PC-9 (cell line): Measurements from ENCODE around the gene INHBB. TPM values are rescaled to one million over a fixed set of nuclear protein-coding genes. Genes with fewer than 3 reads are reported as not detected.

Experiments used
- BruUV-seq: library from RNA; stranded (reverse); fragments of 400-500 nt; replicated peaks from 2 replicates; lab custom pipeline; 2021; lab: Mats Ljungman, UMichigan
- CTCF ChIA-PET: fragments of 300-600 bp; sonication (Branson Sonifier 250); formaldehyde crosslinking; loops from one replicate; lab custom pipeline; 2022; ENCODE audit warnings: antibody characterized with exemption; lab: Charles Lee
- POLR2A ChIA-PET: fragments of 300-600 bp; sonication (Branson Sonifier 250); formaldehyde crosslinking; loops from one replicate; lab custom pipeline; 2022; ENCODE audit warnings: antibody characterized with exemption; ENCODE audit not compliant: unreplicated experiment; lab: Charles Lee
- DNase-seq, 2 experiments: peaks; one replicate each; pipeline versions ENCODE4 v3.0.0 to v3.0.0-alpha.2; 2015 to 2022; ENCODE audit warnings: mixed read lengths in 1 of 2
- H2AFZ ChIP-seq: fragments of 200-600 bp; sonication (generic); 2 replicates; pipeline ENCODE4 v1.8.1; 2017; ENCODE audit warnings: antibody characterized with exemption
- H3F3A ChIP-seq: fragments of 200-600 bp; sonication (generic); 2 replicates; pipeline ENCODE4 v1.8.1; 2017; ENCODE audit warnings: antibody characterized with exemption, mild to moderate bottlenecking, low read depth; ENCODE audit not compliant: insufficient read depth
- H3K27ac ChIP-seq: fragments of 200-600 bp; sonication (generic); 2 replicates; pipeline ENCODE4 v1.6.1; 2016; ENCODE audit warnings: mixed run types
- H3K27me3 ChIP-seq: fragments of 200-600 bp; sonication (generic); 2 replicates; pipeline ENCODE4 v1.6.1; 2016; ENCODE audit warnings: low read depth, mixed run types; ENCODE audit not compliant: insufficient read depth
- H3K36me3 ChIP-seq: fragments of 200-600 bp; sonication (generic); 2 replicates; pipeline ENCODE4 v1.6.1; 2016; ENCODE audit warnings: low read depth, mixed run types
- H3K4me1 ChIP-seq: fragments of 200-600 bp; sonication (generic); replicated peaks from 2 replicates; pipeline ENCODE4 v1.6.1; 2016; ENCODE audit warnings: mixed run types; ENCODE audit not compliant: insufficient read depth
- H3K4me2 ChIP-seq: fragments of 200-600 bp; sonication (generic); 2 replicates; pipeline ENCODE4 v1.6.1; 2017; ENCODE audit warnings: mixed run types
- H3K4me3 ChIP-seq: fragments of 200-600 bp; sonication (generic); 2 replicates; pipeline ENCODE4 v1.6.1; 2016; ENCODE audit warnings: mixed run types
- H3K79me2 ChIP-seq: fragments of 200-600 bp; sonication (generic); 2 replicates; pipeline ENCODE4 v1.6.1; 2017; ENCODE audit warnings: low read depth, mixed run types
- H3K9me2 ChIP-seq: fragments of 200-600 bp; sonication (generic); 2 replicates; pipeline ENCODE4 v1.8.1; 2017; ENCODE audit warnings: mild to moderate bottlenecking; ENCODE audit not compliant: insufficient read depth
- H3K9me3 ChIP-seq: fragments of 200-600 bp; sonication (generic); 2 replicates; pipeline ENCODE4 v1.8.1; 2016; ENCODE audit warnings: low read depth; ENCODE audit not compliant: insufficient read depth
- H4K20me1 ChIP-seq: fragments of 200-600 bp; sonication (generic); 2 replicates; pipeline ENCODE4 v1.8.1; 2017; ENCODE audit not compliant: insufficient read depth
- EZH2 ChIP-seq: fragments of 200-600 bp; sonication (generic); IDR thresholded peaks from 2 replicates; pipeline ENCODE4 v1.8.0; 2017; ENCODE audit warnings: antibody characterized with exemption, low read depth
- intact Hi-C: fragments of 100-400 bp; cut with micrococcal nuclease; formaldehyde crosslinking; loops from one replicate; pipeline ENCODE4 v1.10.0; 2022; ENCODE audit not compliant: unreplicated experiment
- total RNA-seq: library from RNA; stranded (reverse); gene quantifications from 2 replicates; pipeline ENCODE4 v1.2.3, GENCODE V29; 2021
- TF ChIP-seq, protein P1 (sequence below): fragments of 200-600 bp; sonication (generic); conservative IDR thresholded peaks from 2 replicates; pipeline ENCODE4 v1.6.1; 2017; ENCODE audit warnings: mixed run types, antibody characterized with exemption, mild to moderate bottlenecking, moderate library complexity

INHBB gene
- total RNA-seq, 1 experiment from 2014 or later, result 57.5 TPM

DNA sequence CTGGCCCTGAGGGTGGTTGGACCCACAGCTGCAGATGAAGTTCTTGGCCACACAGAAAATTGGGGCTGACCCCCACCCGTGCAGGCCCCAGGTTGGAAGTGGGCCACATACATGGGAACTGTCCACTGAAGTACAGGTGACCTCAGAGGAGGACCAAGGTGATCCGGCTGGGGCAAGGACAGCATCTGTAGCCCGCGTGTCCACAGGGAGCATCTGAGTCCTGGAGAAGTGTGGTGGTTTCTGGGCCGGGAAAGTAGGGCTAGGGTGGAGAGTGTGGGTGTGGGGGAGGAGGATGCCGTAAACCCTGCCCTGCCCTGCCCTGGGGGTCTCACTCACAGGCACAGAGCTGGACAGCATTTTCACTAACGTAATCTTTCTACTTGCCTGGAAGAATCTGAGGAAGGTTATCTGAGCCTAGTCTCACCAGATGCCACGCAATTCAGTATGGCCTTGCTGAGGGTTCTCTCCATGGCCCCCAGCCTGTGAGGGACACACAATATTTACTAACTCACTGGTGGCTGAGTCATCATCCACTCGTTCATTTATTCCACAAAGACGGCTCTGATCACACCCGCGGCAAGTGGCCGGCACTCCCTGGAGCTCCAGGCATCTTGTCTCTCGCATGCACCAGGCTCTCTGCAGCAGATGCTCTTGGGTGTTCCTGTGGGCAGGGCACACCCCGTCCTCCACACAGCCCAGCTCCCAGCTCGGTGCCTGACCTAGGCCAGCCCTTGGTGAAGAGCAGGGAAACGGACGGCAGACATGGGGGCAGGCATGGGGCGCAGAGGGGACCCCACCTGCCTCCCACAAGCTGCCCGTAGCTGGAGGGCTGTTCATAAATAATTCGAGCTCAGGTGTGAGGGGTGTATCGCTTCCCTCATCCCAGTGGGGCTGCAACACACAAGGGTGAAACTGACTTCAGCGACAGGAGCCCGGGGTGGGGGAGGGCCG, 51.2 kb downstream of the INHBB start:
- Histone ChIP-seq H4K20me1 (no peaks in the 10 kb centered on the region), H3K4me2 (peak overlapping the region; percentile 75), H3F3A (peaks cover 41% of the 10 kb centered on the region), H2AFZ (no peak overlapping the region), H3K4me3 (peak overlapping the region; percentile 22; the same call in 1 of the 2 replicates), H3K9me3 (no peaks in the 10 kb centered on the region), H3K79me2 (no peaks in the 10 kb centered on the region), H3K27ac (peak overlapping the region; percentile 96), H3K36me3 (no peaks in the 10 kb centered on the region), H3K9me2 (no peaks in the 10 kb centered on the region), H3K27me3 (no peaks in the 10 kb centered on the region), H3K4me1 (peaks cover 61% of the 10 kb centered on the region)
- POLR2A ChIA-PET, result interaction anchor here (0.5 to 1.0 kb wide), 7 partner anchors 13 to 951 kb away, joined by 3 to 7 read pairs (median 4); no protein-coding TSS in a partner anchor
- TF ChIP-seq, protein P1, sequence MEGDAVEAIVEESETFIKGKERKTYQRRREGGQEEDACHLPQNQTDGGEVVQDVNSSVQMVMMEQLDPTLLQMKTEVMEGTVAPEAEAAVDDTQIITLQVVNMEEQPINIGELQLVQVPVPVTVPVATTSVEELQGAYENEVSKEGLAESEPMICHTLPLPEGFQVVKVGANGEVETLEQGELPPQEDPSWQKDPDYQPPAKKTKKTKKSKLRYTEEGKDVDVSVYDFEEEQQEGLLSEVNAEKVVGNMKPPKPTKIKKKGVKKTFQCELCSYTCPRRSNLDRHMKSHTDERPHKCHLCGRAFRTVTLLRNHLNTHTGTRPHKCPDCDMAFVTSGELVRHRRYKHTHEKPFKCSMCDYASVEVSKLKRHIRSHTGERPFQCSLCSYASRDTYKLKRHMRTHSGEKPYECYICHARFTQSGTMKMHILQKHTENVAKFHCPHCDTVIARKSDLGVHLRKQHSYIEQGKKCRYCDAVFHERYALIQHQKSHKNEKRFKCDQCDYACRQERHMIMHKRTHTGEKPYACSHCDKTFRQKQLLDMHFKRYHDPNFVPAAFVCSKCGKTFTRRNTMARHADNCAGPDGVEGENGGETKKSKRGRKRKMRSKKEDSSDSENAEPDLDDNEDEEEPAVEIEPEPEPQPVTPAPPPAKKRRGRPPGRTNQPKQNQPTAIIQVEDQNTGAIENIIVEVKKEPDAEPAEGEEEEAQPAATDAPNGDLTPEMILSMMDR, result no peak
- no peak for TF ChIP-seq EZH2
- intact Hi-C loops, result loop anchor here (5.0 kb wide), 1 partner anchor 125 kb away; no protein-coding TSS in a partner anchor
- BruUV-seq, result TSS peak; percentile 47
- CTCF ChIA-PET, result interaction anchor here (0.7 to 0.8 kb wide), 2 partner anchors 49 to 152 kb away, joined by 3 to 17 read pairs; no protein-coding TSS in a partner anchor
- peak; percentile 81 to 91 for DNase-seq

DNA sequence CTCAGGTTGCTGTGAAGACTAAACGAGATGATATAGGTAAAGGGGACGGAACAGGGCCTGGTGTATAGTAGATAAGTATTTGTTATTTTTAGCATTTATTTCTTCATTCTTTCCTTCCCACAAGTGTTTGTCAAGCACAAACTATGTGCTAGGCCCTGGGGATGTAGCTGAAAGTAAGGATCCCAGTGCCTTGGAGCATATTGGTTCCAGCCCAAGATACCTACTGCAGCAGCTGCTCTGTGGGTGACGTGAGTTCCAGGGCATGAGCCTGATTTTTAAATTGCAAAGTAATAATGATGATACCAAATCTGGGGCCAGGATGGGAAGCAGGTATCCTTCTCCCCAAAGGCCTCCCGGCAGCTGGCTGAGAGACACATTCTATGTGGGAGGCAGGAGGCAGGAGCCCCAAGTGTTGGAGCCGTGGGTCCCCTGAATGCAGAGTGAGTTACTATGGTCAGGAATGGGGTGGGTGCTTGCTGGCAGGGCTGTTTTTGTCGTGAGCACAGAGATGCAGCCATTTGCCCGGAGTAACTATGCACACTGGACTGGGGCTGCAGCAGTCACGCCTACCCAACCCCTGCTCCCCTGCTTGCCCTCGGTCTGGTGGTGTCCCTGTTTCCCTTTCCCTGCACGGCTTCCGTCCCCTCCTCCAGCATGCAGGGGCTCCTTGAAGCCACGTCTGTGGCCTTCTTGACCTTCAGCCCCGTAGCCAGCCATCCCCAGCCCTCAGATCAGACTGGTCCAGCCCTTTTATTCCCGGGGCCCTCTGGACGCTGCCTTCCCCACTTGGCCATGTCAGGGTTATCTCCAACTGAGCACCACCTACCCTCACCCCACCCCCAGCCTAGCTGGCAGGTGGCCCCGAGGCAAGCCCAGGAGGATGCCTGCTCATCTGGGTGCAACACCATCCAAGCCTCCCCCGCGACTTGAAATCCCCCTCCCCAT, 52.4 kb downstream of the INHBB start:
- no peaks in the 10 kb centered on the region for H3K9me2 ChIP-seq
- BruUV-seq, result no TSS peak
- ChIA-PET CTCF (interaction anchor here (0.7 to 0.8 kb wide), 4 partner anchors 31 to 157 kb away, joined by 3 to 17 read pairs (median 3); no protein-coding TSS in a partner anchor), POLR2A (interaction anchor here (0.5 to 1.0 kb wide), 9 partner anchors 14 to 161 kb away, joined by 3 to 16 read pairs (median 4); no protein-coding TSS in a partner anchor)
- intact Hi-C loops, result loop anchor here (2.0 to 5.0 kb wide), 5 partner anchors 124 to 228 kb away; no protein-coding TSS in a partner anchor
- H3K27ac ChIP-seq, result peak overlapping the region; percentile 96
- H3K9me3 ChIP-seq, result no peaks in the 10 kb centered on the region
- peak overlapping the region; percentile 31; the same call in 1 of the 2 replicates for H3K4me3 ChIP-seq
- peaks cover 70% of the 10 kb centered on the region for H3K4me1 ChIP-seq
- H4K20me1 ChIP-seq, result no peaks in the 10 kb centered on the region
- peak; percentile 79 to 98 for DNase-seq
- no peaks in the 10 kb centered on the region for H3K27me3 ChIP-seq
- H3K4me2 ChIP-seq, result peak overlapping the region; percentile 75
- H2AFZ ChIP-seq, result no peak overlapping the region
- H3F3A ChIP-seq, result peaks cover 47% of the 10 kb centered on the region
- no peaks in the 10 kb centered on the region for H3K36me3 ChIP-seq
- no peak for TF ChIP-seq EZH2
- TF ChIP-seq, protein P1, result no peak
- no peaks in the 10 kb centered on the region for H3K79me2 ChIP-seq
